ENCODE data around the gene ITIH4. TPM values are rescaled to one million over a fixed set of nuclear protein-coding genes. Genes with fewer than 3 reads are reported as not detected.

The ITIH4 gene
- total and polyA plus RNA-seq, 10 of the 15 experiments (the other 5 are each of a cell fraction or from before 2014, with no cell fraction given): 0.64 to 4.1 (median 1.3) TPM

- Histone ChIP-seq H3K4me2 (ENCODE audit: control insufficient read depth, insufficient read depth) (no peak overlapping the region), H3K27me3 (replicated peaks in 1 of 2; ENCODE audit: control insufficient read depth in 2 of 2, insufficient read depth in 2 of 2, low read length in 1 of 2) (no peaks in the 10 kb centered on the region), H3K79me2 (ENCODE audit: control insufficient read depth, insufficient read depth, low read length) (no peaks in the 10 kb centered on the region), H2AFZ (ENCODE audit: control insufficient read depth, low read depth, low read length) (no peak overlapping the region), H3K4me1 (ENCODE audit: control insufficient read depth, insufficient read depth, low read length) (no peaks in the 10 kb centered on the region), H3K27ac (ENCODE audit: control insufficient read depth, insufficient read depth) (no peak overlapping the region), H3K36me3 (ENCODE audit: control insufficient read depth in 2 of 2, insufficient read depth in 2 of 2, low read length in 1 of 2) (no peaks in the 10 kb centered on the region; a peak in 1 of 4 replicates), H3K4me3 (no peak overlapping the region), H3K9ac (ENCODE audit: control insufficient read depth, insufficient read depth, low read length) (no peak overlapping the region), H3K9me3 (replicated peaks; ENCODE audit: control insufficient read depth, insufficient read depth, low read length) (no peaks in the 10 kb centered on the region), H4K20me1 (ENCODE audit: control insufficient read depth, insufficient read depth) (no peaks in the 10 kb centered on the region)
- ATAC-seq (no peak), DNase-seq (ENCODE audit: low read depth, low spot score) (no peak), FAIRE-seq (no peak)
- CTCF ChIA-PET: interaction anchor here (0.9 to 1.2 kb wide), 2 partner anchors 26 to 82 kb away, joined by 3 read pairs; no protein-coding TSS in a partner anchor
- WGBS (ENCODE audit: insufficient coverage, insufficient replicate concordance, low lambda C conversion rate, missing lambda C conversion rate): 57% methylated on average over 10 of the region's 10 CpGs
- RAD21 ChIA-PET (ENCODE audit: unreplicated experiment): no interaction called here
- POLR2A ChIA-PET: interaction anchor here (0.5 kb wide), 1 partner anchor 11 kb away, joined by 8 read pairs; no protein-coding TSS in a partner anchor
- SMC1A ChIA-PET (ENCODE audit: uncharacterized antibody, unreplicated experiment): no interaction called here
- in situ Hi-C loops (cut with MboI): no loop called here
- intact Hi-C loops (cut with micrococcal nuclease; ENCODE audit: unreplicated experiment): no loop called here
- TF ChIP-seq RCOR1 (conservative IDR thresholded peaks at IDR 0.05; ENCODE audit: low read depth, low read length) (no peak), PAX8 (IDR thresholded peaks at IDR 0.05) (no peak), POLR2A (IDR thresholded peaks at IDR 0.05; ENCODE audit: low read depth, low read length) (no peak), HDGF (IDR thresholded peaks at IDR 0.05) (no peak), YBX1 (IDR thresholded peaks at IDR 0.05) (no peak), ZSCAN29 (IDR thresholded peaks at IDR 0.05) (no peak), BRCA1 (IDR thresholded peaks at IDR 0.05; ENCODE audit: low read depth, low read length) (no peak), CBX3 (IDR thresholded peaks at IDR 0.05; ENCODE audit: borderline replicate concordance, low read depth) (no peak), ELK1 (IDR thresholded peaks at IDR 0.05; ENCODE audit: low read depth, low read length) (no peak)
- BruUV-seq (replicated peaks): no TSS peak
Observed at GRCh38 chr3:52824037-52824436, 6.4 kb downstream of the ITIH4 start.

All from GM12878 (cell line).